PFSK-1 (cell line): ENCODE results near the gene TMEM53.
A peak's percentile ranks its signal among the peaks of the same experiment; 100 is the strongest.

Experiments used
- FOXP2 ChIP-seq: optimal IDR thresholded peaks from 2 replicates; pipeline ENCODE3; 2011; ENCODE audit warnings: borderline replicate concordance, control low read depth, inconsistent platforms; ENCODE audit not compliant: insufficient read depth; ENCODE audit errors: extremely low read length, extremely low read depth
- POLR2AphosphoS5 ChIP-seq: IDR thresholded peaks from 2 replicates; pipeline ENCODE4 v1.6.1; 2012; ENCODE audit warnings: low read depth, mild to moderate bottlenecking, control low read depth, low read length, moderate library complexity
- SIN3A ChIP-seq: IDR thresholded peaks from 2 replicates; pipeline ENCODE4 v1.6.1; 2012; ENCODE audit warnings: mild to moderate bottlenecking, low read length, moderate library complexity, borderline replicate concordance; ENCODE audit not compliant: insufficient read depth
- TAF1 ChIP-seq: IDR thresholded peaks from 2 replicates; pipeline ENCODE4 v1.6.1; 2012; ENCODE audit warnings: low read length, control low read depth, borderline replicate concordance; ENCODE audit not compliant: insufficient read depth
- TF ChIP-seq, protein P1 (sequence below), 2 experiments: IDR thresholded peaks; 2 replicates each; pipeline versions ENCODE4 v1.6.1 to v1.8.0; 2011 to 2012; ENCODE audit warnings: low read depth in 2 of 2, low read length in 2 of 2, control low read depth in 1 of 2, inconsistent platforms in 1 of 2, mild to moderate bottlenecking in 1 of 2, moderate library complexity in 1 of 2; ENCODE audit not compliant: insufficient read depth in 1 of 2

Gene TMEM53

DNA sequence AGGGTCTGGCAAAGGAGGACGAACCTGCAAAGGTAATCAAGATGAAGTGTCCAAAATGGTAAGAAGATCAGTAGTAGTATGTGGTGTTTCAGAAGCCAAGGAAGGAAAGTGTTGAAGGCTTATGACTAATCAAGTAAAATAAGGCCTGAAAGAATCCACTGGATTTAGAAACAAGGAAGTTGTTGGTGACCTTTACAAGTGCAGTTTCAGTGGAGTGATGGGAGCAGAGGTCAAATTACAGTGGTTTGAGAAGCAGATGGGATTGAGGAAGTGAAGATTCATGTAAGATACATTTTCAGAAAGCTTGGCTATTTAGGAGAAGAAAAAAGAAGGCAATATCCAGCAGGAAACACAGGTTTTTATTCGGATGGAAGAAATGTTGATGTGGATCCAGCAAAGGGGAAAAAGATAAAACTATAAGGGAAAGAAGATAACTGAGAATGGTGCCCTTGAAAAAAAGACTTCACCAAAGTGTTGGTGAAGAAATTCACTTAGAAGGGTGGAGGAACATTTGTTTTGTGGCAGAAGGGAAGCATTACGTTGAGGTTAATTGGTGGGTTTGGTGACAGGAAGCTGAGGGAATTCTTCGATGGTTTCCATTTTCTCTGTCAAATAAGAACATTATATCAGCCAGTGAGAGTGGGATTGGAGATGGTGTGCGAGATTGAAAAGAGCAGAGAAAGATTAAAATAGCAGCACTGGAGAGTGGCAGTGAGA, 2.4 kb upstream of the TMEM53 start:
- TF ChIP-seq TAF1 = no peak
- TF ChIP-seq, protein P1, sequence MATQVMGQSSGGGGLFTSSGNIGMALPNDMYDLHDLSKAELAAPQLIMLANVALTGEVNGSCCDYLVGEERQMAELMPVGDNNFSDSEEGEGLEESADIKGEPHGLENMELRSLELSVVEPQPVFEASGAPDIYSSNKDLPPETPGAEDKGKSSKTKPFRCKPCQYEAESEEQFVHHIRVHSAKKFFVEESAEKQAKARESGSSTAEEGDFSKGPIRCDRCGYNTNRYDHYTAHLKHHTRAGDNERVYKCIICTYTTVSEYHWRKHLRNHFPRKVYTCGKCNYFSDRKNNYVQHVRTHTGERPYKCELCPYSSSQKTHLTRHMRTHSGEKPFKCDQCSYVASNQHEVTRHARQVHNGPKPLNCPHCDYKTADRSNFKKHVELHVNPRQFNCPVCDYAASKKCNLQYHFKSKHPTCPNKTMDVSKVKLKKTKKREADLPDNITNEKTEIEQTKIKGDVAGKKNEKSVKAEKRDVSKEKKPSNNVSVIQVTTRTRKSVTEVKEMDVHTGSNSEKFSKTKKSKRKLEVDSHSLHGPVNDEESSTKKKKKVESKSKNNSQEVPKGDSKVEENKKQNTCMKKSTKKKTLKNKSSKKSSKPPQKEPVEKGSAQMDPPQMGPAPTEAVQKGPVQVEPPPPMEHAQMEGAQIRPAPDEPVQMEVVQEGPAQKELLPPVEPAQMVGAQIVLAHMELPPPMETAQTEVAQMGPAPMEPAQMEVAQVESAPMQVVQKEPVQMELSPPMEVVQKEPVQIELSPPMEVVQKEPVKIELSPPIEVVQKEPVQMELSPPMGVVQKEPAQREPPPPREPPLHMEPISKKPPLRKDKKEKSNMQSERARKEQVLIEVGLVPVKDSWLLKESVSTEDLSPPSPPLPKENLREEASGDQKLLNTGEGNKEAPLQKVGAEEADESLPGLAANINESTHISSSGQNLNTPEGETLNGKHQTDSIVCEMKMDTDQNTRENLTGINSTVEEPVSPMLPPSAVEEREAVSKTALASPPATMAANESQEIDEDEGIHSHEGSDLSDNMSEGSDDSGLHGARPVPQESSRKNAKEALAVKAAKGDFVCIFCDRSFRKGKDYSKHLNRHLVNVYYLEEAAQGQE (IDR thresholded peaks at IDR 0.05; ENCODE audit: insufficient read depth in 1 of 2, low read depth in 2 of 2, low read length in 2 of 2) = no peak
- no peak for TF ChIP-seq POLR2AphosphoS5
- no peak for TF ChIP-seq SIN3A
- TF ChIP-seq FOXP2 = no peak

DNA sequence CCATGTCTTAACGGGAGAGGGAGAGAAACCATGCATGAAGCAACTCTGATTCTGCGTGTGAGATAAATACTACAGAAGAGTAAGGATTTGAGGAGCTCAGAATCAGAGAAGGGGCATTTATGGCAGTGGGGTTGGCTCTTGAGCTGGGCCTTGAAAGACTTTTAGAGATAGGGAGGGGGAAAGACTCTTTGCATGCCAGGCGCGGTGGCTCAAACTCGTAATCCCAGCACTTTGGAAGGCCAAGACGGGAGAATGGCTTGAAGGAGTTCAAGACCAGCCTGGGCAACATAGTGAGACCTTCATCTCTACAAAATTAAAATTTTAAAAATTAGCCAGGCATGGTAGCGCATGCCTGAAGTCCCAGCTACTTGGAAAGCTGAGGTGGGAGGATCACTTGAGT, 905 bp upstream of the TMEM53 start:
- TF ChIP-seq POLR2AphosphoS5 = no peak

DNA sequence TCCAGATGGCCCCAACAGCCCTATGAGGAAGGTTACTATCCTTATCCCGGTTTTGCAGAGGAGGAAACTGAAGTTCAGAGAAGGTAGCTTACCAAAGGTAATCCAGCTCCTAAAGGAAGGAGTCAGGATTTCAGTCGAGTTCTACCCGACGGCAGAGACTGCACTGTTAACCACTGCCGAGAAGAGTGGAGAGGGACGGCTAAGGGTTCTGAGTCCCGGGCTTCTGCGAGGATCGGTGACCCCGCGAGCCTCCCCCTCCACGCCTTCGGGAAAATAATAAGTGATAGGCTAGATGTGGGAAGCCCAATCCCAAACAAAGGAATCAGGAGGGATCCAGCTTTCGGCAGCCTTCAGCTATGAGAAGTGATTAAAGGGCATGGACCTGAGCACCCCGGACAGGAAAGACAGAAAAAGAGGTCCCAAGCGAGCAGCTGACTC, 587 bp downstream of the TMEM53 start:
- TF ChIP-seq, protein P1 (IDR thresholded peaks at IDR 0.05; ENCODE audit: insufficient read depth in 1 of 2, low read depth in 2 of 2, low read length in 2 of 2) = no peak
- TF ChIP-seq FOXP2 (no peak), POLR2AphosphoS5 (no peak), TAF1 (no peak), SIN3A (no peak)

DNA sequence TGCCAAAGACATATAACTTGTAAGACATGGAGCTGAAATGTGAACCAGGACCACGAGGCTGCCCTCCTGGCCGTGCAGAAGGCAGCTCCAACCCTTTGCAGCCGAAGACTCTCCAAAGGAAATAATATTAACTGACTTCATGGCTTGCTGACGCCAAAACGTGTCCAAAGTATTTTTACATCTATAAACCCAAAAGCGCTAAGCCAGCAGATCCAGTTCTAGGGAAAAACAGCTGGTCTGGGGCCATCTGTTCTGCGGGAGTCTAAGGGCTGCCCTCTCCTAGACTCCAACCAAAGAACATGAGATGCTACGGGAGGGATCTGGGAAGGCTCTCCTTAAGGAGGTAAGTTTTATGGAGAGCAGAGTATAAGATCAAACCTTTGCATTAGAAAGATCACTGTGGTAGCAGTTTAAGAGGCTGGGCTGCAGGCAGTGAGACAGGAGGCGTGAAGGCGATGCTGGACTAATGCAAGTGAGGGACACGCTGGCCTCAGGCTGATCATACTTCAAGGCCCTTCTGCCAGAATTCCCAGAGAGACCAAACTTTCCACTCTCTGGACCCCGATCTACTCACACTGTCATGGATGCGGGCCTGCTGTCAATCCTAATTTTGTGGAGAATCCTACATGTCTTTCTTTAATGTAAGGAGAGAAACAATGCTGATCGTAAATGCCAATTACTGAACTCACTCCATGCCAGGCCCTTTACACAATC, 1.2 kb downstream of the TMEM53 start:
- TF ChIP-seq FOXP2 (no peak), SIN3A (no peak), POLR2AphosphoS5 (no peak), TAF1 (no peak)
- TF ChIP-seq, protein P1 (IDR thresholded peaks at IDR 0.05; ENCODE audit: insufficient read depth in 1 of 2, low read depth in 2 of 2, low read length in 2 of 2) = no peak

DNA sequence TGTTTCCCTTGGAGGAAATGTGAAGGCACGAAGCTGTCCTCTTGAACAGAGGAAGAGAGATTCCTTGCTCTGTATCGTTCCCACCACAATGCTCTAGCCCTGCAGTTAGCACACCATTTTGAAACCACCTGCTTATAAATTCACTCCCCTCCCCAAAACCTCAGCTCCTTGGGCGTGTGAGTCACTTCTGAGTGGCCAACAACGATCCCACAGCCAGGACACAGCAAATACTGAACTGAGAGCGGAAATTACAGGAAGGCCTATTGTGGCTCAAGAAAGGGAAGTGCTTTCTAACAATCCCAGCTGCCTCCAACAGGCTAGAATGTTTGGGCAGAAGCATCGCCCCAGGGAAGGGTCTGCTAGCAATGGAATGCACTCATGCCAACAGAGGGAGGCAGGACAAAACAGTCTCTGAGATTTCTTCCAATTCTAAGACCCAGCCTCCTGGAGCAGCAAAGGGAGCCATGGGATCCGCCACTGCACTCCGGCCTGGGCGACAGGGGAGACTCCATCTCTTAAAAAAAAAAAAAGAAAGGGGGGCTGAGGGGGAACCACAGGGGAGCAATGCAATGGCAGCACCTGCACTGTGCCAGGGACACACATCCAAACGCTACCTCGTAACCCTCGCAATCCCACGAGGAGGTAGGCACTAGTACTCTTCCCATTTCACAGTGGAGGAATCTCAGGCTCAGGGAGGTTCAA, 1.9 kb downstream of the TMEM53 start:
- TF ChIP-seq SIN3A (no peak), POLR2AphosphoS5 (peak; percentile 28; the same call in 1 of the 2 replicates)
